PC-3 (cell line): Measurements from ENCODE around the gene MPPED1. TPM values are rescaled to one million over a fixed set of nuclear protein-coding genes. Genes with fewer than 3 reads are reported as not detected.

Experiments used
- ATAC-seq: fragments of 200-7000 bp; cut with Tn5 transposase; 2 replicates; pipeline ENCODE4 v1.9.1; 2020; ENCODE audit warnings: mild to moderate bottlenecking, moderate library complexity
- BruUV-seq: library from RNA; stranded (reverse); fragments of 400-500 nt; replicated peaks from 2 replicates; lab custom pipeline; 2021; lab: Mats Ljungman, UMichigan
- CTCF ChIA-PET: fragments of 300-600 bp; sonication (Branson Sonifier 250); formaldehyde crosslinking; loops from one replicate; lab custom pipeline; 2022; ENCODE audit warnings: antibody characterized with exemption; lab: Charles Lee
- POLR2A ChIA-PET: fragments of 300-600 bp; sonication (Branson Sonifier 250); formaldehyde crosslinking; loops from one replicate; lab custom pipeline; 2022; ENCODE audit warnings: antibody characterized with exemption; ENCODE audit not compliant: unreplicated experiment; lab: Charles Lee
- DNase-seq: peaks from one replicate; pipeline ENCODE4 v3.0.0-alpha.2; 2015
- H2AFZ ChIP-seq: fragments of 300-600 bp; sonication (generic); 2 replicates; pipeline ENCODE4 v1.6.0; 2016; ENCODE audit warnings: antibody characterized with exemption, low read length
- H3F3A ChIP-seq: fragments of 300-600 bp; sonication (generic); one replicate; pipeline ENCODE4 v1.6.0; 2017; ENCODE audit warnings: antibody characterized with exemption, low read length, control low read depth, mild to moderate bottlenecking; ENCODE audit not compliant: unreplicated experiment
- H3K27ac ChIP-seq: fragments of 300-600 bp; sonication (generic); 2 replicates; pipeline ENCODE4 v1.5.1; 2016; ENCODE audit warnings: mild to moderate bottlenecking, low read length
- H3K27me3 ChIP-seq: fragments of 300-600 bp; sonication (generic); 2 replicates; pipeline ENCODE4 v1.6.1; 2016; ENCODE audit warnings: low read length, mixed read lengths
- H3K36me3 ChIP-seq: fragments of 300-600 bp; sonication (generic); 2 replicates; pipeline ENCODE4 v1.6.1; 2016; ENCODE audit warnings: low read depth, mixed run types, low read length, mixed read lengths
- H3K4me1 ChIP-seq: fragments of 300-600 bp; sonication (generic); 2 replicates; pipeline ENCODE4 v1.5.1; 2016; ENCODE audit warnings: low read length; ENCODE audit not compliant: insufficient read depth
- H3K4me2 ChIP-seq: fragments of 300-600 bp; sonication (generic); 2 replicates; pipeline ENCODE4 v1.6.0; 2016; ENCODE audit warnings: low read length
- H3K4me3 ChIP-seq: fragments of 300-600 bp; sonication (generic); 2 replicates; pipeline ENCODE4 v1.5.1; 2016; ENCODE audit warnings: mild to moderate bottlenecking, low read length, mixed read lengths
- H3K79me2 ChIP-seq: fragments of 300-600 bp; sonication (generic); 2 replicates; pipeline ENCODE4 v1.6.1; 2017; ENCODE audit warnings: low read length, mixed read lengths
- H3K9ac ChIP-seq: fragments of 300-600 bp; sonication (generic); 2 replicates; pipeline ENCODE4 v1.6.0; 2016; ENCODE audit warnings: mild to moderate bottlenecking, low read length
- H3K9me2 ChIP-seq: fragments of 300-600 bp; sonication (generic); replicated peaks from 2 replicates; pipeline ENCODE4 v1.6.1; 2016; ENCODE audit warnings: mixed run types, low read length, mixed read lengths
- H3K9me3 ChIP-seq: fragments of 300-600 bp; sonication (generic); 2 replicates; pipeline ENCODE4 v1.6.1; 2016; ENCODE audit warnings: low read length, mixed read lengths
- H4K20me1 ChIP-seq: fragments of 300-600 bp; sonication (generic); 2 replicates; pipeline ENCODE4 v1.6.1; 2016; ENCODE audit warnings: low read length, mixed read lengths
- CTCF ChIP-seq: fragments of 300-600 bp; sonication (generic); conservative IDR thresholded peaks from 2 replicates; pipeline ENCODE4 v1.5.1; 2017; ENCODE audit warnings: antibody characterized with exemption, low read depth, mild to moderate bottlenecking, low read length
- EZH2 ChIP-seq: fragments of 300-600 bp; sonication (generic); IDR thresholded peaks from one replicate; pipeline ENCODE4 v1.6.1; 2017; ENCODE audit warnings: antibody characterized with exemption, mild to moderate bottlenecking, low read length; ENCODE audit not compliant: unreplicated experiment
- EZH2phosphoT487 ChIP-seq: fragments of 300-600 bp; sonication (generic); IDR thresholded peaks from 2 replicates; pipeline ENCODE4 v1.6.1; 2018; ENCODE audit warnings: mild to moderate bottlenecking, antibody characterized with exemption, low read length, borderline replicate concordance
- intact Hi-C: fragments of 100-400 bp; cut with micrococcal nuclease; formaldehyde crosslinking; loops from 2 replicates; pipeline ENCODE4 v1.9.0; 2023
- total RNA-seq: library from RNA; depleted of rRNA; stranded (reverse); fragments of >200 nt; gene quantifications from 2 replicates; pipeline ENCODE4 v1.2.3, GENCODE V29; 2014

The MPPED1 gene
- total RNA-seq, 1 experiment from 2014 or later: not detected

GRCh38 chr22:43485502-43486089 is 73.8 kb downstream of the MPPED1 start:
- Histone ChIP-seq H3K4me2 (no peak overlapping the region), H3K27ac (no peak overlapping the region), H3K9me2 (no peaks in the 10 kb centered on the region), H2AFZ (no peak overlapping the region), H3F3A (no peaks in the 10 kb centered on the region), H4K20me1 (no peaks in the 10 kb centered on the region), H3K79me2 (no peaks in the 10 kb centered on the region), H3K4me3 (no peak overlapping the region), H3K9ac (no peak overlapping the region), H3K4me1 (no peaks in the 10 kb centered on the region), H3K9me3 (no peaks in the 10 kb centered on the region), H3K27me3 (no peaks in the 10 kb centered on the region), H3K36me3 (no peaks in the 10 kb centered on the region)
- POLR2A ChIA-PET: no interaction called here
- TF ChIP-seq EZH2phosphoT487 (no peak), EZH2 (no peak), CTCF (no peak)
- DNase-seq (no peak), ATAC-seq (no peak)
- BruUV-seq: no TSS peak
- CTCF ChIA-PET: no interaction called here
- intact Hi-C loops: no loop called here

GRCh38 chr22:43487311-43488030 is 75.7 kb downstream of the MPPED1 start:
- DNase-seq (no peak), ATAC-seq (no peak)
- Histone ChIP-seq H4K20me1 (no peaks in the 10 kb centered on the region), H3K4me1 (no peaks in the 10 kb centered on the region), H3K27ac (no peak overlapping the region), H3K4me2 (no peak overlapping the region), H3K79me2 (no peaks in the 10 kb centered on the region), H3K27me3 (no peaks in the 10 kb centered on the region), H3K9ac (no peak overlapping the region), H3K4me3 (no peak overlapping the region), H3K9me2 (no peaks in the 10 kb centered on the region), H2AFZ (no peak overlapping the region), H3K9me3 (no peaks in the 10 kb centered on the region), H3F3A (no peaks in the 10 kb centered on the region), H3K36me3 (no peaks in the 10 kb centered on the region)
- TF ChIP-seq EZH2 (no peak), EZH2phosphoT487 (no peak), CTCF (no peak)
- intact Hi-C loops: no loop called here
- no TSS peak for BruUV-seq
- ChIA-PET POLR2A (no interaction called here), CTCF (no interaction called here)
